Measurements from ENCODE around the gene AS3MT. TPM values are rescaled to one million over a fixed set of nuclear protein-coding genes. Genes with fewer than 3 reads are reported as not detected.

AS3MT gene
- total RNA-seq, 4 donors from 2014 or later, result 3.6 to 5.8 TPM; not detected in 2

GRCh38 chr10:102868911-102869257, 386 bp upstream of the AS3MT start:
- peak overlapping the region; percentile 25 to 61 (median 47) for H3K4me3 ChIP-seq
- no peak overlapping the region for H3K27ac ChIP-seq

GRCh38 chr10:102870221-102870620, 951 bp downstream of the AS3MT start:
- DNase-seq, result no peak
- TF ChIP-seq CTCF (IDR thresholded peaks at IDR 0.05) (no peak), POLR2A (IDR thresholded peaks at IDR 0.05) (no peak)
- Histone ChIP-seq H3K27me3 (no peaks in the 10 kb centered on the region), H3K9me3 (no peaks in the 10 kb centered on the region), H3K4me1 (peaks cover 0 to 6% (median 0%) of the 10 kb centered on the region in 4 donors), H3K27ac (no peak overlapping the region), H3K4me3 (peak overlapping the region in 2 of 4 donors; percentile 55 to 61), H3K36me3 (no peaks in the 10 kb centered on the region)

More at GRCh38 chr10:102868911-102869257, 386 bp upstream of the AS3MT start:
- no peak for DNase-seq
- Histone ChIP-seq H3K27me3 (no peaks in the 10 kb centered on the region), H3K4me1 (peaks cover 0 to 6% (median 0%) of the 10 kb centered on the region in 4 donors), H3K9me3 (no peaks in the 10 kb centered on the region), H3K36me3 (no peaks in the 10 kb centered on the region)
- TF ChIP-seq POLR2A (IDR thresholded peaks at IDR 0.05) (no peak), CTCF (IDR thresholded peaks at IDR 0.05) (no peak)

GRCh38 chr10:102872163-102872562, 2.9 kb downstream of the AS3MT start:
- Histone ChIP-seq H3K9me3 (no peaks in the 10 kb centered on the region), H3K27me3 (no peaks in the 10 kb centered on the region), H3K27ac (no peak overlapping the region), H3K36me3 (no peaks in the 10 kb centered on the region), H3K4me3 (no peak overlapping the region), H3K4me1 (peaks cover 0 to 6% (median 0%) of the 10 kb centered on the region in 4 donors)
- TF ChIP-seq CTCF (IDR thresholded peaks at IDR 0.05), result no peak
- no peak for TF ChIP-seq POLR2A (IDR thresholded peaks at IDR 0.05)
- DNase-seq, result no peak

- Histone ChIP-seq H3K27me3 (no peaks in the 10 kb centered on the region), H3K9me3 (no peaks in the 10 kb centered on the region), H3K4me1 (no peaks in the 10 kb centered on the region), H3K27ac (no peak overlapping the region), H3K4me3 (no peak overlapping the region), H3K36me3 (no peaks in the 10 kb centered on the region)
- no peak for DNase-seq
- TF ChIP-seq CTCF (IDR thresholded peaks at IDR 0.05) (no peak), POLR2A (IDR thresholded peaks at IDR 0.05) (no peak)
These were observed 7.5 kb downstream of the AS3MT start for GRCh38 chr10:102876747-102877153.

- no peaks in the 10 kb centered on the region for H3K36me3 ChIP-seq
- H3K27me3 ChIP-seq, result no peaks in the 10 kb centered on the region
- H3K27ac ChIP-seq, result no peak overlapping the region
- TF ChIP-seq CTCF (IDR thresholded peaks at IDR 0.05) (no peak), POLR2A (IDR thresholded peaks at IDR 0.05) (no peak)
- no peak overlapping the region for H3K4me3 ChIP-seq
- no peak for DNase-seq
- no peaks in the 10 kb centered on the region for H3K4me1 ChIP-seq
- H3K9me3 ChIP-seq, result no peaks in the 10 kb centered on the region
These were observed 9.4 kb downstream of the AS3MT start for GRCh38 chr10:102878629-102879028.

- TF ChIP-seq CTCF (IDR thresholded peaks at IDR 0.05) (no peak), POLR2A (IDR thresholded peaks at IDR 0.05) (no peak)
- H3K27ac ChIP-seq, result no peak overlapping the region
- no peaks in the 10 kb centered on the region for H3K9me3 ChIP-seq
These were observed 11.0 kb downstream of the AS3MT start for GRCh38 chr10:102880256-102880655.

More at GRCh38 chr10:102880256-102880655, 11.0 kb downstream of the AS3MT start:
- DNase-seq, result no peak
- no peaks in the 10 kb centered on the region for H3K36me3 ChIP-seq
- no peak overlapping the region for H3K4me3 ChIP-seq
- no peaks in the 10 kb centered on the region for H3K4me1 ChIP-seq
- H3K27me3 ChIP-seq, result no peaks in the 10 kb centered on the region
